H9 (cell line): ENCODE results near the gene ZBTB45. TPM values are rescaled to one million over a fixed set of nuclear protein-coding genes. Genes with fewer than 3 reads are reported as not detected.

Experiments used
- DNase-seq: peaks from one replicate; pipeline ENCODE4 v3.0.0-alpha.2; 2017
- H2AFZ ChIP-seq: one replicate; pipeline ENCODE4 v1.6.1; 2013; ENCODE audit warnings: mild to moderate bottlenecking, low read length, control low read depth, moderate library complexity
- H2AK5ac ChIP-seq: 2 replicates; pipeline ENCODE4 v1.6.1; 2013; ENCODE audit warnings: low read length, control low read depth, mixed read lengths; ENCODE audit not compliant: insufficient read length
- H2BK120ac ChIP-seq: one replicate; pipeline ENCODE4 v1.6.1; 2013; ENCODE audit warnings: low read depth, mild to moderate bottlenecking, low read length, control low read depth, inconsistent platforms; ENCODE audit not compliant: poor library complexity, severe bottlenecking
- H2BK12ac ChIP-seq: 2 replicates; pipeline ENCODE4 v1.6.1; 2013; ENCODE audit warnings: low read length, control low read depth, mixed read lengths, low read depth; ENCODE audit not compliant: insufficient read length
- H2BK15ac ChIP-seq: 2 replicates; pipeline ENCODE4 v1.6.1; 2013; ENCODE audit warnings: low read depth, low read length, control low read depth
- H2BK20ac ChIP-seq: one replicate; pipeline ENCODE4 v1.6.1; 2013; ENCODE audit warnings: low read depth, mild to moderate bottlenecking, low read length, control low read depth, inconsistent platforms; ENCODE audit not compliant: poor library complexity, severe bottlenecking
- H2BK5ac ChIP-seq: 2 replicates; pipeline ENCODE4 v1.6.1; 2013; ENCODE audit warnings: low read length, control low read depth, mixed read lengths; ENCODE audit not compliant: insufficient read length
- H3K14ac ChIP-seq: 2 replicates; pipeline ENCODE4 v1.6.1; 2013; ENCODE audit warnings: low read length, control low read depth; ENCODE audit not compliant: insufficient read depth
- H3K18ac ChIP-seq: 2 replicates; pipeline ENCODE4 v1.6.1; 2013; ENCODE audit warnings: low read depth, mild to moderate bottlenecking, mixed read lengths, low read length, control low read depth; ENCODE audit not compliant: insufficient read length
- H3K23ac ChIP-seq: 2 replicates; pipeline ENCODE4 v1.6.1; 2013; ENCODE audit warnings: low read length, control low read depth, mixed read lengths, low read depth; ENCODE audit not compliant: insufficient read length
- H3K23me2 ChIP-seq: 2 replicates; pipeline ENCODE4 v1.6.1; 2013; ENCODE audit warnings: low read depth, mild to moderate bottlenecking, mixed read lengths, low read length, control low read depth; ENCODE audit not compliant: insufficient read length, poor library complexity, severe bottlenecking
- H3K27ac ChIP-seq: 2 replicates; pipeline ENCODE4 v1.5.1; 2013; ENCODE audit warnings: low read length, control low read depth, mixed read lengths, low read depth; ENCODE audit not compliant: insufficient read length
- H3K27me3 ChIP-seq: 2 replicates; pipeline ENCODE4 v1.6.1; 2013; ENCODE audit warnings: low read length, control low read depth, inconsistent platforms; ENCODE audit not compliant: insufficient read depth
- H3K4ac ChIP-seq: 2 replicates; pipeline ENCODE4 v1.6.1; 2013; ENCODE audit warnings: low read depth, mild to moderate bottlenecking, control low read depth, inconsistent platforms, low read length, moderate library complexity
- H3K4me1 ChIP-seq: 2 replicates; pipeline ENCODE4 v1.6.1; 2013; ENCODE audit warnings: low read length, control low read depth, inconsistent platforms; ENCODE audit not compliant: insufficient read depth
- H3K4me2 ChIP-seq: 2 replicates; pipeline ENCODE4 v1.6.1; 2013; ENCODE audit warnings: low read length, control low read depth, mixed read lengths; ENCODE audit not compliant: insufficient read length, insufficient read depth
- H3K56ac ChIP-seq: 2 replicates; pipeline ENCODE4 v1.6.1; 2013; ENCODE audit warnings: low read depth, mild to moderate bottlenecking, mixed read lengths, low read length, control low read depth; ENCODE audit not compliant: insufficient read length
- H3K79me1 ChIP-seq: 2 replicates; pipeline ENCODE4 v1.6.1; 2013; ENCODE audit warnings: low read depth, mild to moderate bottlenecking, moderate library complexity, low read length, control low read depth, inconsistent platforms; ENCODE audit not compliant: insufficient read depth, poor library complexity, severe bottlenecking
- H3K79me2 ChIP-seq: 2 replicates; pipeline ENCODE4 v1.6.1; 2013; ENCODE audit warnings: low read length, control low read depth, inconsistent platforms; ENCODE audit not compliant: insufficient read depth
- H3K9ac ChIP-seq: 2 replicates; pipeline ENCODE4 v1.6.1; 2013; ENCODE audit warnings: low read length, control low read depth, mixed read lengths; ENCODE audit not compliant: insufficient read length; ENCODE audit errors: extremely low read depth
- H3K9me3 ChIP-seq: one replicate; pipeline ENCODE4 v1.6.1; 2013; ENCODE audit warnings: low read depth, low read length, inconsistent platforms; ENCODE audit not compliant: control insufficient read depth
- H3T11ph ChIP-seq: one replicate; pipeline ENCODE4 v1.6.1; 2013; ENCODE audit warnings: mild to moderate bottlenecking, low read length, control low read depth, inconsistent platforms
- H4K20me1 ChIP-seq: one replicate; pipeline ENCODE4 v1.6.1; 2013; ENCODE audit not compliant: control insufficient read depth, insufficient read length, insufficient read depth
- H4K5ac ChIP-seq: 2 replicates; pipeline ENCODE4 v1.6.1; 2013; ENCODE audit warnings: low read depth, mild to moderate bottlenecking, mixed read lengths, low read length, control low read depth; ENCODE audit not compliant: insufficient read length
- H4K8ac ChIP-seq: replicated peaks from 2 replicates; pipeline ENCODE4 v1.6.1; 2013; ENCODE audit warnings: low read length, control low read depth, mixed read lengths, low read depth; ENCODE audit not compliant: insufficient read length
- H4K91ac ChIP-seq: 2 replicates; pipeline ENCODE4 v1.6.1; 2013; ENCODE audit warnings: low read depth, mild to moderate bottlenecking, moderate library complexity, mixed read lengths, low read length, control low read depth; ENCODE audit not compliant: insufficient read length
- H3K27ac Mint-ChIP-seq, 3 experiments: 2 replicates in 2 of 3; 3 replicates in 1 of 3; pipeline ENCODE4 v1.8.0; 2020 to 2021; ENCODE audit warnings: mixed read lengths in 3 of 3, mild to moderate bottlenecking in 1 of 3, moderate library complexity in 1 of 3
- H3K27me3 Mint-ChIP-seq: 2 replicates; pipeline ENCODE4 v1.8.0; 2021; ENCODE audit warnings: low read depth, mild to moderate bottlenecking, moderate library complexity, mixed read lengths
- H3K36me3 Mint-ChIP-seq, 3 experiments: 2 replicates in 2 of 3; 3 replicates in 1 of 3; pipeline ENCODE4 v1.8.0; 2020 to 2021; ENCODE audit warnings: low read depth in 3 of 3, mixed read lengths in 3 of 3; ENCODE audit not compliant: insufficient read depth in 1 of 3
- H3K4me1 Mint-ChIP-seq, 2 experiments: 2 replicates each; pipeline ENCODE4 v1.8.0; 2020; ENCODE audit warnings: mixed read lengths in 2 of 2
- H3K4me3 Mint-ChIP-seq, 2 experiments: 2 replicates in 1 of 2; 3 replicates in 1 of 2; pipeline ENCODE4 v1.8.0; 2020 to 2021; ENCODE audit warnings: mild to moderate bottlenecking in 2 of 2, mixed read lengths in 2 of 2, moderate library complexity in 1 of 2
- H3K9me3 Mint-ChIP-seq, 2 experiments: 2 replicates in 1 of 2; 3 replicates in 1 of 2; pipeline ENCODE4 v1.8.0; 2020; ENCODE audit warnings: mild to moderate bottlenecking in 2 of 2, mixed read lengths in 2 of 2, moderate library complexity in 1 of 2
- CTCF ChIP-seq: fragments of 200-600 bp; sonication (generic); conservative IDR thresholded peaks from 3 replicates; pipeline ENCODE4 v1.8.0; 2021; ENCODE audit warnings: antibody characterized with exemption, mild to moderate bottlenecking
- WGBS: extraction: QIAGEN DNeasy Blood & Tissue Kit; methylation state at CpG from one replicate; pipeline ENCODE4 v1.1.7; 2013; ENCODE audit warnings: missing lambda C conversion rate, low lambda C conversion rate, mixed read lengths; ENCODE audit not compliant: insufficient read length; ENCODE audit errors: extremely low coverage; 5-methylcytosine and 5-hydroxymethylcytosine counted together
- total RNA-seq: library from RNA; stranded (reverse); gene quantifications from 2 replicates; pipeline ENCODE4 v1.2.1, GENCODE V29; 2021

ZBTB45 gene
- total RNA-seq, 1 experiment from 2014 or later = 18.7 TPM

- Histone ChIP-seq H4K20me1 (no peaks in the 10 kb centered on the region), H4K5ac (no peak overlapping the region), H3K23me2 (peaks cover 14% of the 10 kb centered on the region), H3K79me1 (no peaks in the 10 kb centered on the region), H3K9me3 (no peaks in the 10 kb centered on the region), H2AK5ac (no peak overlapping the region), H3K9ac (no peak overlapping the region), H4K91ac (no peak overlapping the region), H3K14ac (no peak overlapping the region), H3K18ac (no peak overlapping the region), H2BK12ac (no peak overlapping the region), H3K4me1 (peaks cover 6% of the 10 kb centered on the region; the same call in 1 of the 2 replicates), H4K8ac (no peak overlapping the region), H2AFZ (no peak overlapping the region), H2BK120ac (no peak overlapping the region), H2BK20ac (no peak overlapping the region), H2BK5ac (no peak overlapping the region), H3K4me2 (peak overlapping the region; percentile 60), H3K56ac (no peak overlapping the region), H3K4ac (no peak overlapping the region), H3K27ac (no peak overlapping the region), H3K23ac (no peak overlapping the region), H3T11ph (no peak overlapping the region), H2BK15ac (no peak overlapping the region), H3K27me3 (no peaks in the 10 kb centered on the region), H3K79me2 (no peaks in the 10 kb centered on the region)
- H3K27ac Mint-ChIP-seq = no peak overlapping the region; a peak in 1 of 7 replicates
- no peaks in the 10 kb centered on the region; a peak in 1 of 5 replicates for H3K9me3 Mint-ChIP-seq
- no peak for TF ChIP-seq CTCF
- peaks cover 9 to 12% of the 10 kb centered on the region in 2 experiments for H3K4me1 Mint-ChIP-seq
- H3K4me3 Mint-ChIP-seq = peak overlapping the region; percentile 86 to 99
- no peak for DNase-seq
- peaks cover 2% of the 10 kb centered on the region for H3K27me3 Mint-ChIP-seq
- no peaks in the 10 kb centered on the region; a peak in 1 of 7 replicates for H3K36me3 Mint-ChIP-seq
- WGBS = no CpG with 5 or more reads among the region's 8 CpGs
These were observed 21.9 kb downstream of the ZBTB45 start for GRCh38 chr19:58497634-58498170.
